GM21423 (cell line): Measurements from ENCODE around the gene RIN3.

Experiments
- ATAC-seq: cut with Tn5 transposase; IDR thresholded peaks from one replicate; pipeline ENCODE4 v1.9.1; 2021; ENCODE audit warnings: mild to moderate bottlenecking, moderate library complexity; ENCODE audit not compliant: unreplicated experiment

Gene RIN3

DNA sequence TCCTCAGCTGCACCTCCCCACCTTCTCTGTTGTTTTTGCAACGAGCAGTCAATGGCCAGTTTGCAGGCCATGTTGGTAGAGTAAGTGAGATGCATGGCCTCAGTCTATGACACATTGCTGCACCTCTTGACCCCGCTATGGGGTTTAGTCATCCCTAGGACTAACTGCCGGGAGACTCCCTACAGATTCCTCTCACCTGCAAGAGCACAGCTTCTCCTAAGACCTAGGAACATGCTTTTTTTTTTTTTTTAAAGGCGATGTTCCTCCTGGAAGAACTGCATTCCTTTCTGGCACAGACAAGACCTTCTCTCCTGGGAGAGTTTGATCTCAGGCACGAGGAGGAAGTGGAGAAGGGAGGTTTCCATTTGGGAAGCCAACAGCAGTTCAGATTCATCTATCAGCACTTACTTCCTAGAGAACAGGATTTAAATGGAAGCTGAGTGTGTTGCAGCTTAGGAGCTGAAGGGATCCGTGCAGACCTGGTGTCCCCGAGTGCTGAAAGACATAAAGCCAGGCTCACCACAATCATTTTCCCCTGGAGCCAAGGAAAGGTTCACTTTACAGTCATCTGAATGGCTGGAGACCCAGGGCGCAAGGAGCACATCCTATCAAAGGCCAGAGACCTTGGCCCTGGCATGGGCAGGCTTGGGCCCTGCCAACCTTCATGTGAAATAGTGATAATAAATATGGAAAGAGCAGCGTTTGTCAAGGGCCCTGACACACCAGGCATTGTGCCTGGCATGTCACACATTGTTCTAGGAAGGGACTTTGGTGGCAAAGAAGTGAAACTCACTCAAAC, 130.8 kb downstream of the RIN3 start:
- no peak for ATAC-seq

DNA sequence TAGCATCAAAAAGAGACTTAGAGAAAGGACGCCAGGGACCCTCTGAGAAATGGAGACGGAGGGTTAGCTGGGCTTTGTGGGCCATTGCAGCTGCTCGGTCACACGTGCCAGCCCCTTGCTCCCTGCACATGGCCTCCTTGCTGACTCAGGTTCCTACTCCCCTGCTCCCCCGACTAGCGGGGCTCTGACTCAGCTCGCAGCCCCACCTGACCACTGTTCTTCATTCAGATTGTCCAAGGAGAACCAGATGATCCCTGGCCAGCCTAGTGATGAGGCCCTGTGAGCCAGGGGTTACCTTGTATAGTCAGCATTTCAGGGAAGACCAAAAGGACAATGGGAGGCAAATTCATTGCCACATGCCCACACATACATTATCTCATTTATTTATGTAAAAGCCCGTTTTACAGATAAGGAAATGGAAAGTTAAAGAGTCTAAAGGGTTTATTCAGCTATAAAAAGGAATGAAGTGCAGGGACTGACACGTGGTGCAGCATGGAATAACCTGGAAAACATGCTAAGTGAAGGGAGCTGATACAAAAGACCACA, 131.5 kb downstream of the RIN3 start:
- no peak for ATAC-seq

DNA sequence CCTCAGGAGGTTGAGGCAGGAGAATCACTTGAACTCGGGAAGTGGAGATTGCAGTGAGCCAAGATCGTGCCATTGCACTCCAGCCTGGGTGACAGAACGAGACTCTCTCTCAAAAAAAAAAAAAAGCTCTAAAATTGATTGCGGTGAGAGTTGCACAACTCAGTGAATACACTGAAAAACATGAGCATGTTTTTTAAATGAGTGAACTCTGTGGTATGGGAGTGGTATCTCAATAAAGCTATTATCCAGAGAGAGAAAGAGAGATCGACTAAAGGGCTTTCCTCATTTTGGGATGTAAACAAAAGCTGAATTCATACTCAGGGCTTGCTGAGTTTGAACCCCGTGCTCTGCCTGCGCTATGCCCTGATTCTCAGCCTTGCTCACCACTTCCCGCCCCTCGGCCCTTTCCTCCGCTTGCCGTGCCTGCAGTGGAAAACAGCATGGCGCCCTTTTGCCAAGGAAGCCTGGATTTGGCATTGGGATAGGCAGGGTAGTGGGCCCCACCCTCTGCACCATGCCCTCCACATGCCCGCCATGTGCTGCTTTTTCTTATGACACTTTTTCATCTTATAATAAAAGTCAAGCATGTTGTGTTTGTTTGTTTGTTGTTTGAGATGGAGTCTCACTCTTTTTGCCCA, 132.4 kb downstream of the RIN3 start:
- no peak for ATAC-seq

DNA sequence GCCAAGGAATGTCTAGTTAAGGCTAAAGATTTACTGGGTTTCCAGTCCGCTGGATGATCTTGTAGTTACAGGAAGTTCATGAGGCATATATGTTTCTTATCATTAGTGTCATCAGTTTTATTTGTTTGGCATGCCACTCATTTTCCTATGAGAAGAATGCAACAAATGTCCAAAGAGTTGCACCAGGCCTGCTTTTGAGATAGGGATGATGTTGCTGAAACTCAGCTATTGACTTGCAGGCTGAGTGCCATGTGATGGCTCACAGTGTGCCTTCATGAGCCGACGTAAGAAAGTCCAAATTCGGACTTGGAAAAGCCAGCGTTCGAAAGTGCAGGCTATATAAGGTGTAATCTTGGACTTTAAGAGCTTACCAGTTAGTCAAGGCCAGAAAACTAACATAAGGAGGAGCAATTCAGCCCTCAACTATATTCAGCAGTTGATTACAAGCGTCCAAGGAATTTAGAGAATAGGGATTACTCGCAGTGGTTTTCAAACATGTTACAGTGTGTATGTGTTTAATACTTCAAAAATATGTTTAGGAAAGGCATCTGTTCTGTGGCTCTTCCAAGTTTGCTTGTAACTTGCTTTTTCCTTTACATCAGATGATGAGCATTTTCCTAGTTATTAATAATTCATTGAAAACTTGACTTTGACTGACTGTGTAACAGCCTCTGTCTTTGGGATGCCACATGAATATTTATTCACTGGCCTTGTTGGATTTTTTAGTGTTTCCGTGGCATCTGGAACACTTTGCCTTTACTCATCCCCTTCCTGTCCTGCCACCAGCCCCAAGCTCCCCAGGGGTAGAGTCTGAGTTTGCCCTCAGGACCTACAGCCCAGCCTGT, 133.6 kb downstream of the RIN3 start:
- ATAC-seq = no peak

DNA sequence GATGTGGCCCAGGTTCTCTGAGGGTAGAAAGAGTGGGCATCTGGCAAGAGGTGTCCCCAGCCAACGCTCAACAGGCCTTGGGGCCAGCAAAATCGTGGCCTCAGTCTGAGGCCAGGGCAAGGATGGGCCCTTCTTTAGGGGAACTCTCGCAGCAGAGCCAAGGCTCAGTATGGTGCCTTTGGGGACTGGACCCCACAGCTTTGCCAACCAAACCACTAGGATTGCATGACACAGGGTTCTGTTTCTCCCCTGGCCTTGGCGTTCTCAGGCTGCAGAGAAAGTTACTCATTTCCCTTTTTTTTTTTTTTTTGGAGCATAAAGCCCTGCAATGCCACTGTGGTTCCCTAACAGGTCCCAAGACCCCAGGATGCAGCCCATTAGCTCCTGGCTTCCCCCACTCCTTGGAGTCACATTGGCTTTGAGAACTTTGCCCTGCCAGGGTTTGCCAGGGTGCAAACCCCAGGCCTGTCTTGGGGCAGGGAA, 134.3 kb downstream of the RIN3 start:
- ATAC-seq = no peak

DNA sequence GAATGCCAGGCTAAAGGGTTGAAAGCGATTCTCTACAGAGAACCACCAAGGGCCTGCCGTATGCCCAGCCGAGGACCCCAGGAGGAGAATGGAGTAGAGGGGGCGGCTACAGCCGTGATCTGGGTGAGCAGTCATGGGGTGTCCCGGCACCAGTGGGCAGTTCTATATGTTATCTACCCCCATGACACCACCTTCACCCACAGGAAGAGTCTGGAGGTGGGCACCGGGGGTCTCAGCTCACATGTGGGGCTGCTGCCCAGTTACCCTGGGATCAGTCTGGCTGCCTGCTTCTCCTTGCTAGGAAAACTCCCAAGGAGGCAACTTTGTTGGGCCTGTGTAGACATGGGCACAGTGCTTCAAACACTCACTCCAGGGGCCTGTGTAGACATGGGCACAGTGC, 135.5 kb downstream of the RIN3 start:
- no peak for ATAC-seq

DNA sequence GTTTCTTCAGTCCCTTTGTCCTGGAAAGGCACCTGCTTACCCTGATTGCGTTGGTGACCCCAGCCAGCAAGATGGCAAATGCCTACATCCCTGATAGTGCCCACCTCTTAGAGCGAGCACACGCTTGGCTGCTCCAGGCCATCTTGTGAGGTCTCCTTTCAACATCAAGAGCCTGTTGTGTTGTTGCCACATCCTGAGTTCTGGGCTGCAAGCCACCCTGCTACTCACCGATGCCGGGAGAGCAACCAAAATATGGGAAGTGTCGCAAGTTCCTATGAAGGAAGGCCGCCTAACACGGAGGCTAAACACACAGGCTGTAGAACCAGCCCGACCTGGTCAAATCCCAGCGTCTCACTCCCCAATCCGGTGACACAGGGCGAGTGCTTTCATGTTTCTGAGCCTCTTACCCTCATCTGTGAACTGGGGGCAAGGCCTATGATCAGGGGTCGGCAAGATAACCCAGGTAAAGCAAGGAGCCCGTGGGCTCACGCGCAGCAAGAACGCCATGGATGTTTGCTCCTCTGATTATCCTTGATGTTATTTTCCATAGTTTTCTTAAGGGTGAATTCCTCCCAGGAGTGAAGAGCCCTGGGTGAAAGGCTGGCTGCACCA, 136.5 kb downstream of the RIN3 start:
- no peak for ATAC-seq

DNA sequence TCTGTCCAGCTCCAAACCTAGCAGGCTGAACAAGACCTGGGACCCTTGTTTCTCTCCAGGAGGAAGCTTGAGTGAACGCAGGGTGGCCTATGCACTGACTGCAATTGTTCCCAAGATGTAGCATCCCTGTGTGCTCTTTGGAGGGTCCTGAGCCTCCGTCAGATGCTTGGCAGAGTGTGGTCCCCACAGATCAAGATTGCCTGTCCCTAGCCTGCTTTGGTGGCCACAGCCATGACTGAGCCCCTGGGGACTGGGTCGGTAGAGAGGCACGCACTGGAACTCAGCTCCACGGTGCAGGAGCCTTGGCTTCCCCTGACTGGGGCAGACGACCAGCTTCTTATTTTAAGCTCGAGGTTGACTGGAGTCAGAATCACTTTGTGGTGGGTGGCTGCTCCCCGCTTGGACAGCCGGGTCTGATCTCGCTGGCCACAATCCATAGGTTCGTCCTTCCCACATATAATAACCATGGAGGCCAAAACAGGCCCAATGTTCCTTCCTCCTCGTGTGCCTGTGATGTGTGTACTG, 137.1 kb downstream of the RIN3 start:
- peak; percentile 0 for ATAC-seq

DNA sequence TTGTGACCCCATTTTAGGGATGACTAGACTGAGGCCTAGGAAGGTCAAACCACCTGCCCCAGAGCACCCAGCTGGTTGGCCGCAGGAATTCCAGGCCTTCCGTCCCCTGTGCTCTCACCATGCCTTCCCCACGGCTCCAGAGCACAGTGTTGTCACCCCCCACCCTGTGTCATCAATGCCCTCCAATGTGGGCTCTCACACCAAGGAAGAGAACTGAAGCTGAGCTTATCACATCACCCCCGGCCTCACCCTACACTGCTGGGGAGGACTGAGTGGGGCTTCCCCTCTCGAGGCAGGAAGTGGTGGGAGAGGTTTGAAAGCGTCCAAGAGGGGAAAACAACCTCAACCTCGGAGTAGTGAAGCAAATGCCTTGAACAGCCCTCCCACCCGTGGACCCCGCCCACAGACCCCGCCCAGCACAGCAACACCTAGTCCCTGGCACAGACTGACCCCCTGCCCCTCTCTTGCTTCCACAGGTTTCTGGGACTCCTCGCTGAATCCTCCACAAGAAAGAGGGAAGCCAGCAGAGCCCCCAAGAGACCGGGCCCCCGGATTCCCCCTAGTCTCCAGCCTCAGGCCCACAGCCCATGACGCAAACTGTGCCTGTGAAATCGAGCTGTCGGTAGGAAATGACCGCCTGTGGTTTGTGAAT, 137.7 kb downstream of the RIN3 start:
- peak; percentile 58 for ATAC-seq

DNA sequence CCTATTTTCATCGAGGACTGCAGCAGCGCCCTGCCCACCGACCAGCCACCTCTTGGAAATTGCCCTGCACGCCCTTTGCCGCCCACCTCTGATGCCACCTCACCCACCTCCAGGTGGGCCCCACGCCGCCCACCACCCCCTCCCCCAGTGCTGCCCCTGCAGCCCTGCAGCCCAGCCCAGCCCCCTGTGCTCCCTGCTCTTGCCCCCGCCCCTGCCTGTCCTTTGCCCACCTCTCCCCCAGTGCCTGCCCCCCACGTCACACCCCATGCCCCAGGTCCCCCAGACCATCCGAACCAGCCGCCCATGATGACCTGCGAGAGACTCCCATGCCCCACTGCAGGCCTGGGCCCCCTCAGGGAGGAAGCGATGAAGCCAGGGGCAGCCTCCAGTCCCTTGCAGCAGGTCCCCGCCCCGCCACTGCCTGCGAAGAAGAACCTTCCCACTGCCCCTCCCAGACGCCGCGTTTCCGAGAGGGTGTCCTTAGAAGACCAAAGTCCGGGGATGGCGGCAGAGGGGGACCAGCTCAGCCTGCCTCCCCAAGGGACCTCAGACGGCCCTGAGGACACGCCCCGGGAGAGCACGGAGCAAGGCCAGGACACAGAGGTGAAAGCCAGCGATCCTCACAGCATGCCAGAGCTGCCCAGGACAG, 138.3 kb downstream of the RIN3 start:
- no peak for ATAC-seq

DNA sequence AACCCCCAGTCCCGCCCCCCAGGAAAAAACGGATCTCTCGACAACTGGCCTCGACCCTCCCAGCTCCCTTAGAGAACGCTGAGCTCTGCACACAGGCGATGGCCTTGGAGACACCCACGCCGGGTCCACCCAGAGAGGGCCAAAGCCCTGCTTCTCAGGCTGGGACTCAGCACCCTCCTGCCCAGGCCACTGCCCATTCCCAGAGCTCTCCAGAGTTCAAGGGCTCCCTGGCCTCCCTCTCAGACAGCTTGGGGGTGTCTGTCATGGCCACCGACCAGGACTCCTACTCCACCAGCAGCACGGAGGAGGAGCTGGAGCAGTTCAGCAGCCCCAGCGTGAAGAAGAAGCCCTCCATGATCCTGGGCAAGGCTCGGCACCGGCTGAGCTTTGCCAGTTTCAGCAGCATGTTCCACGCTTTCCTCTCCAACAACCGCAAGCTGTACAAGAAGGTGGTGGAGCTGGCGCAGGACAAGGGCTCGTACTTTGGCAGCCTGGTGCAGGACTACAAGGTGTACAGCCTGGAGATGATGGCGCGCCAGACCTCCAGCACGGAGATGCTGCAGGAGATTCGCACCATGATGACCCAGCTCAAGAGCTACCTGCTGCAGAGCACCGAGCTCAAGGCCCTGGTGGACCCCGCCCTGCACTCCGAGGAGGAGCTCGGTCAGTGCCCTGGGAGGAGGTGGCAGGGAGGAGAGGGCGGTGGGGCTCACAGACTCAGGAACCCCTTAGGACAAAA, 139.0 kb downstream of the RIN3 start:
- no peak for ATAC-seq

DNA sequence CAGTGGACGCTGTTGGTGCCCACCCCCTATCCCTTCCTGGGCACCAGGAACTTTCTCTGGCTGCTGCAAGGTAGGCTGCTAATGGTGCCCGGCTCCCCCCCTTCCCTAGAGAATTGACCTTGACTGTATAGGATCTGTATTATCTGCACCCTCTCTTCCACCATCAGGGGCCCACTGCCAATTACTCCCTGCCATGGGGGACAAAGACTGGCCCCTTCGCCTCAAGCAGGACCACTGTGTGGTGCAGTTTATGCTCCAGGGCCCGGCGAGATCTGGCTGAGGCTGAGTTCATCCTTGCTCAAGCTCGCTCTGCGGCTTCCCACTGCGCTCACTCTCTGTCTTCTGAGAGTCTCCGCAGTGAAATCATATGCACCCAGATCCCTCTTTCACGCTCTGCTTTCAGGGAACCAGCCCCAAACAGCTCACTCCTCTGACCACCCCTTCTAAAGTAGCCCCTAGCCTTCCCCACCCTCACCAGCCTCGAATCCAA, 139.6 kb downstream of the RIN3 start:
- ATAC-seq = no peak

DNA sequence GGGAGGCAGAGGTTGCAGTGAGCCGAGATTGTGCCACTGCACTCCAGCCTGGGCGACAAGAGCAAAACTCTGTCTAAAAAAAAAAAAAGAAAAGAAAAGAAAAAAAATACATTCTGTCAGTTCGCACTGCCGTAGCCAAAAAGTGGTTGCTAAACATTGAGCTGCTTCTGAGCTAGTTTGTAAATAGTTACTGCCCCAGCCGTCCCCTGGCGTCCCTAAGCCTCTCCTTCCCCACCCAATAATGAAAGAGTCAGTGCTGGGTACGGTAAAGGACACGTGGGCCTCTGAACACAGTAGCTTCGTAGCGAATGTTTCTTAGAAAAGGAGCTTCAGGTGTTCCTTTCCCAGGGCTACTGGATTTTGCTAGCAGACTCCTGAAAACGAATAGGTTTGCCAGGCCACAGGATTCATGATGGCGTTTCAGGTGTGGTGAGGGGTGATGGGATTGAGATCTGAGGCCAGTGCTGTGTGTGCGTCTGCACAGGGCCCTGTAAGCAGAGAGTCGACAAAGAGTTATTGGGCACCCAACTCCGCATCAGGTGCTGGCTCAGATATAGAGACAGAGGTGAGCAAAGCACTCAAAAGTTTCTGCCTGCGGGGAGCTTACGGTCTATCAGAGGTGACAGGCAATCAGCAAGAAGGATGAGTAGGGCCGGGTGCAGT, 140.8 kb downstream of the RIN3 start:
- no peak for ATAC-seq

DNA sequence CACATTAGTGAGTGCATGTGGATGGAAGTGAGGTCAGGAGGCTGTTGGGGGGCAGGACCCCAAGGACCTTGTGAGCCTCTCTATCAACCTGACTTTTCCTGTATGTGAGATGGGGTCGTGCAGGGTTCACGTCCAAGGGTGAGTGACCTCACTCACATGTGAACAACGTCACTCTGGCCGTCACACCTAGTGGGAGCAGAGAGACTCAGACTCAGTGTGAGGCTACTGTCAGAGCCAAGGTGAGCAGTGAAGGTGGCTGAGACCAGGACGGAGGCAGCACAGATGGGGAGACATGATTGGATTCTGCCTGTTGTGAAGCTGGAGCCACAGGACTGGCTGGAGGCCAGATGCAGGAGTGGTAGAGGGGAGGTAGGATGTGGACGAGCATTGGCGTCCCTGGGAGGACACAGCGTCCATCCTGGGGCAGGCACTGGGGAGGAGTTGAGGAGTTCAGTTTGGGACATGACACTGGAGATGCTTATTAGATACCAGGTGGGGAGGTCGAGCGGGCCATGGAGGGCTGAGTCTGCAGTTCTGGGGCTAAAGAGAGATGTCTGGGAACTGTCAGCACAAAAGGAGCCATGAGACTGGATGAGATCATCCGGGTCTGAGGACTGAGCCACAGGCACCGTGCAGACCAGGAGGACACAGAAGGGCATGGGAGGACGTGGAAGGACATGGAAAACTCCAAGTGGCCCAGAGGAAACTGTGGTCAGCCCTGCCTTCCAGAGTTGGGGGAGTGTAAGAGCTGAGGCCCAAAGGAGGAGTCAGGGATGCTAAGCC, 142.0 kb downstream of the RIN3 start:
- ATAC-seq = no peak

DNA sequence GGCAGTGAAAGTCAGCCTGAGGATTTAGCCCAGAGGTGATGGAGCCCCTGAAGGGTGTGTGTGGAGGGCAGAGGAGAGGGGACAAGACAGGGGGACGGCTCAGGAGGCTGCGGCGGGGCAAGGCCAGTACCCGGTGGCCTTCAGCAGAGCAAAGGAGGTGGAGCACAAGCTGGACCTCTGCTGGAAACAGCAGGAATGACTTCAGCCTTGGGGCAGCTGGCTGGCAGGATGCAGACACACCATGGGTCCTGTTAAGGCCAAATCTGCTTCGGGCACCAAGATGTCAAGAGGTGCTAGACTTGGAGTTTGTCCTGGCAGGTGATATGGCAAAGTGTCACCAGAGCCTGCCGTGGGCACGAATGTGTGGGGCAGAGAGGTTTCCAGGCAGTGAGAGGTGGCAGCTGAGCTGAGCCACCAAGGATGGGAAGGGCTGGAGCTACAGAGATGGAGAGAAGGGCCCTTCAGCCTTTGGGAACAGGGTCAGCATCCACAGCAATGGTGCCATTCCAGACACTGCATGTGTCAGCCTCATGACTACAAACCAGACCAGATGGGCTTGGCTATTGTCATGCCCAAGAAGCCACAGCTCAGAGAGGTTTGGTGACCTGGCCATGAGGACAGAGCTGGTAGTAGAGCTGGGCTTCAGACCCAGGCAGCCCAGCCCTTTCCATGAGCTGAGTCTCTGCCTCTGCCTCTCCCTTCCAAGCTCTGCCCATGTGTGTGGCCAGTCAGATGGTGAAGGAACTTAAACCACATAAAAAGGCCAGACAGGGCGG, 142.9 kb downstream of the RIN3 start:
- no peak for ATAC-seq

DNA sequence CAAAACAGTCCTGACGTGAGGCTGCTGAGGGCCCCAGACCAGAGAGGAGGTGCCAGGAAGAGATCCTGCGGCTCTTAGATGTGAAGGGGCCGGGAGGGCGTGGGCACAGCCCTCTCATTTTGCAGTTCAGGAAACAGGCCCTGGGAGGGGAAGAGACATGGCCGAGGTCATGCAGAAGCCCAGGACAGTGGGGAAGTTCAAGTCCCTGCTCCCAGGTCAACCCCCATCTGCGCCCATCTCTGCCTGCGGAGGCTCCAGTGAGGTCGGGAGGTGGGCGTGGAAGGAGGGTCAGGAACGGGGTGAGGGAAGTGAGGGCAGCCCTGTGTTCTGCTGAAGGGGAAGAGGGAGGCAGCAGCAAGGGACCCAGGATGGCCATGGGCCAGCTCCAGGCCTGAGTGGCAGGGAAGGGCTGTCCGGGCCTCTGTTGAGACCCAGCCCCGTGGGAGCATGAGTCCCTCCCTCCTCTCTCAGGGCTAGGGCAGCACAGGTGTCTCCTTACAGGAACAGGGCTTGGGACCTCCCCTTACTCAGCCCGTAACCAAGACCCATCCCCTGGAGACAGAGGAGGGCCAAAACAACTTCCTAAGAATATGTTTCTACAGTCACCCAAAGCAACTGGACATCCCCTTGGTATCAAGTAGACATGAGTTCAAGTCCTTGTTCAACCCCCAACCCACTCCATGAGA, 144.0 kb downstream of the RIN3 start:
- ATAC-seq = no peak
